ENCODE results near the gene CHST14. TPM values are rescaled to one million over a fixed set of nuclear protein-coding genes. Genes with fewer than 3 reads are reported as not detected.

CHST14 gene
- total RNA-seq, 1 donor from 2014 or later, result 24.2 TPM

DNA sequence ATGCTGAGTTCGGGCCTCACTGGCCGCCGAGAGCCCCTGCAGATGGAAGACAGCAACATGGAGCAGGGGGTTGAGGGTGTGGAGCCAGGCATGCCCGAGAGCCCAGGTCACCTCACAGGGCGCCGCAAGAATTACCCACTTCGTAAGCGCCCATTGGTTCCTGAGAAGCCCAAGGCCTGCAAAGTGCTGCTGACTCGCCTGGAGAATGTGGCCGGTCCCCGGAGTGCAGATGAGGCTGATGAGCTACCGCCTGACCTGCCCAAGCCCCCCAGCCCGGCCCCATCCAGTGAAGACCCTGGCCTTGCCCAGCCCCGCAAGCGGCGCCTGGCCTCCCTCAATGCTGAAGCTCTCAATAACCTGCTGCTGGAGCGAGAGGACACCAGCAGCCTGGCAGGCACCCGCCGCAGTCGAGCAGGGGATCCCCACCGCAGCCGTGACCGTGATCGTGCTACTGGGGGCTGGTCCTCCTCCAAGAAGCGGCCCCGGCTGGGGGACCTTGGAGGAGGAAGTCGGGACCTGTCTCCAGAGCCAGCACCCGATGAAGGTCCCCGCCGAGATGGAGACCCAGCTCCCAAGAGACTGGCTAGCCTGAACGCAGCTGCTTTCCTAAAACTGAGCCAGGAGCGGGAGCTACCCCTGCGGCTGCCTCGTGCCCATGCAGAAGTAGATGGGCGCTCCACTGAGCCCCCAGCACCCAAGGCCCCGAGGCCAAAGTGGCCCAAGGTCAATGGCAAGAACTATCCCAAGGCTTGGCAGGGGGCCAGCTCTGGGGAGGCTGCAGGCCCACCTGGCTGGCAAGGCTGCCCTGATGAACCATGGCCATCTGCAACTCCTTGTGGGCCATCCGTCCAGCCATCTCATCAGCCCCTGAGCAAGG, 12.1 kb upstream of the CHST14 start:
- no peaks in the 10 kb centered on the region for H3K27me3 Mint-ChIP-seq

DNA sequence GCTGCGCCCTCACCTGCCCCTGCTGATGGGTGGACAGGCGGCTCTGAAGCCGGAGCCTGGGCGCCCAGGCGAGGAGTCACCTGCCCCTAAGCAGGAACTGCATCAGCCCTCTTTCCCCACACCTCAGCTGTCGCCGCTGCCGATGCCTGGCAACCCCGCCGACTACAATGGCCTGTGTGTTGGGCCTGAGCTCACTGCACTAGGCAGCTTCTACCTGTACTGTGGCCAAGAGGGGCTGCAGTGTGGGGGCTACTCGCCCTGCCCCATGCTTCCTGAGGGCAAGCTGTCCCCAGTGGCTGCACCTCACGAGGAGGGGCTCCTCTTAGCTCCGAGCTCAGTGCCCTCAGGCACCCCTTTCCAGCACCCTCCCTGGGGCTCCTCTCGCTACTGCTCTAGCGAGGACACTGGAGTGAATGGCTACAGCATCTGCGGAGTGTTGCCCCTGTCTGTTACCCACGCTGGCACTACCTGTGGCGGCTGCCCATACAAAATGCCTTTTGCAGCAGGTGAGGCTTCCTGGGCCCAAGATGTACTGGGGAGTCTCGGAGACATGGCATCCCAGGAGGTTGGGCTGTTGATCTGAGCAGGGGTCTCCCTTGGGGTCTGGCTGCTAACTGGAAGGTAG, 11.3 kb upstream of the CHST14 start:
- Mint-ChIP-seq H3K27me3 (no peaks in the 10 kb centered on the region), H3K27ac (no peak overlapping the region), H3K36me3 (no peaks in the 10 kb centered on the region), H3K9me3 (no peaks in the 10 kb centered on the region), H3K4me3 (no peak overlapping the region), H3K4me1 (ENCODE audit: unreplicated experiment) (peaks cover 19% of the 10 kb centered on the region)
- no peak for DNase-seq (ENCODE audit: extremely low spot score, unreplicated experiment)
- TF ChIP-seq, protein P1, sequence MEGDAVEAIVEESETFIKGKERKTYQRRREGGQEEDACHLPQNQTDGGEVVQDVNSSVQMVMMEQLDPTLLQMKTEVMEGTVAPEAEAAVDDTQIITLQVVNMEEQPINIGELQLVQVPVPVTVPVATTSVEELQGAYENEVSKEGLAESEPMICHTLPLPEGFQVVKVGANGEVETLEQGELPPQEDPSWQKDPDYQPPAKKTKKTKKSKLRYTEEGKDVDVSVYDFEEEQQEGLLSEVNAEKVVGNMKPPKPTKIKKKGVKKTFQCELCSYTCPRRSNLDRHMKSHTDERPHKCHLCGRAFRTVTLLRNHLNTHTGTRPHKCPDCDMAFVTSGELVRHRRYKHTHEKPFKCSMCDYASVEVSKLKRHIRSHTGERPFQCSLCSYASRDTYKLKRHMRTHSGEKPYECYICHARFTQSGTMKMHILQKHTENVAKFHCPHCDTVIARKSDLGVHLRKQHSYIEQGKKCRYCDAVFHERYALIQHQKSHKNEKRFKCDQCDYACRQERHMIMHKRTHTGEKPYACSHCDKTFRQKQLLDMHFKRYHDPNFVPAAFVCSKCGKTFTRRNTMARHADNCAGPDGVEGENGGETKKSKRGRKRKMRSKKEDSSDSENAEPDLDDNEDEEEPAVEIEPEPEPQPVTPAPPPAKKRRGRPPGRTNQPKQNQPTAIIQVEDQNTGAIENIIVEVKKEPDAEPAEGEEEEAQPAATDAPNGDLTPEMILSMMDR (conservative IDR thresholded peaks at IDR 0.05), result no peak

More for the DNA sequence above, 12.1 kb upstream of the CHST14 start:
- TF ChIP-seq, protein P1 (conservative IDR thresholded peaks at IDR 0.05), result no peak
- Mint-ChIP-seq H3K4me1 (ENCODE audit: unreplicated experiment) (peaks cover 19% of the 10 kb centered on the region), H3K4me3 (no peak overlapping the region), H3K36me3 (no peaks in the 10 kb centered on the region), H3K9me3 (no peaks in the 10 kb centered on the region), H3K27ac (no peak overlapping the region)
- DNase-seq (ENCODE audit: extremely low spot score, unreplicated experiment), result no peak

DNA sequence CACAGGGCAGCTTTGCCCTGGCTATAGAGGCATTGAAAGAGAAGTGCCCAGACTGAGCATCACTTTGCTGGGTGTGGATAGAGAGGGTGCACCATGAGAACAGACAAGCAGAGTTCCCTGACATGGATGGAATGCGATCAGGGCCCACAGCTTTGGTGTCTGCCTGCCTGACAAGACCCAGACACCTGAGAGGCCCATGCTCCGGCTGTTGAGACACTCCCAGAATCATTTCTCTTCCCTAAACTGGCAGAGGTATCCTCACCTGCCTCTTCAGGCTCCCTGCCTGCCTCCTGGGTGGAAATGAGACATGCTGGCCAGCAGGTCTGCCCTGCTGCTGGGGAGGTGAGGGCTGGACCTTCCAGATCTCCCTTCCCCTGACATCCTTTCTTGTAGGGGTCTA, 10.4 kb upstream of the CHST14 start:
- TF ChIP-seq, protein P1 (conservative IDR thresholded peaks at IDR 0.05), result no peak
- Mint-ChIP-seq H3K9me3 (no peaks in the 10 kb centered on the region), H3K27ac (no peak overlapping the region), H3K4me3 (no peak overlapping the region), H3K36me3 (no peaks in the 10 kb centered on the region), H3K4me1 (ENCODE audit: unreplicated experiment) (peaks cover 13% of the 10 kb centered on the region), H3K27me3 (no peaks in the 10 kb centered on the region)
- no peak for DNase-seq (ENCODE audit: extremely low spot score, unreplicated experiment)

DNA sequence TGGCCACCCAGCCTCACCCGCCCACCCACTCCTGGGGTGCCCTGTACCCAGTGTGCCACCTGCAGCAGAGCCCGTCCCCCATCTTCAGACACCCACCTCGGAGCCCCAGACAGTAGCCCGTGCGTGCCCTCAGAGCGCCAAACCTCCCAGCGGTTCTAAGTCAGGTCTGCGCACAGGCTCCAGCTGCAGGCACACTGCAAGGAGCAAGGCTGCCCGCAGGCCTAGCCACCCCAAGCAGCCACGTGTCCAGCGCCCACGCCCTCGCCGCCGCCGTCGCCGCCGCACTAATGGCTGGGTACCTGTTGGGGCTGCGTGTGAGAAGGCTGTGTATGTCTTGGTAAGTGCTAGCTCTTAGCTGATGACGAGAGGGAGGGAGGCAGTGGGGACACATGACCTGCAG, 8.8 kb upstream of the CHST14 start:
- TF ChIP-seq, protein P1 (conservative IDR thresholded peaks at IDR 0.05), result no peak
- Mint-ChIP-seq H3K36me3 (no peaks in the 10 kb centered on the region), H3K27me3 (no peaks in the 10 kb centered on the region), H3K4me3 (no peak overlapping the region), H3K4me1 (ENCODE audit: unreplicated experiment) (no peaks in the 10 kb centered on the region), H3K27ac (no peak overlapping the region), H3K9me3 (no peaks in the 10 kb centered on the region)
- no peak for DNase-seq (ENCODE audit: extremely low spot score, unreplicated experiment)

DNA sequence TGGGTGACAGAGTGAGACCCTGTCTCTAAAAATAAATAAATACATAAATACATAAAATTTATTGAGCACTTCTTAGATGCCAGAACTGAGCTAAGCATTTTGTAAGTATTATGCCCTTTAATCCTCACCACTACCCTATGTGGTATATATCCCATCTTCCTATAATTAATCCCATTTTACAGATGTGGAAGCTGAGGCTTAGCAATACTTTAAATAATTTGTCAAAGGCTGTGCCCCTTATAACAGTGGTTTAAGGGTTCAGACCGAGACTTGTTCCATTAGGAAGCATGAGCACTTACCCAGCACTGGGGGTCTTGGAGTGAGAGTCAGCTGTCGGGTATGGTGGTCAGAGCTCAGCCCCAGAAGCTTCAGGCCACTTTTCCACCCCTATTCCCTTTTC, 7.5 kb upstream of the CHST14 start:
- TF ChIP-seq, protein P1 (conservative IDR thresholded peaks at IDR 0.05), result no peak
- no peaks in the 10 kb centered on the region for H3K4me1 Mint-ChIP-seq (ENCODE audit: unreplicated experiment)
- H3K27ac Mint-ChIP-seq, result no peak overlapping the region
- no peaks in the 10 kb centered on the region for H3K27me3 Mint-ChIP-seq
- no peak overlapping the region for H3K4me3 Mint-ChIP-seq
- no peaks in the 10 kb centered on the region for H3K9me3 Mint-ChIP-seq
- DNase-seq (ENCODE audit: extremely low spot score, unreplicated experiment), result no peak
- no peaks in the 10 kb centered on the region for H3K36me3 Mint-ChIP-seq

Measured in type B pancreatic cell (in vitro differentiated cells).